Tibial nerve (tissue), 4 donors: ENCODE measurements around the gene FASTKD1. TPM values are rescaled to one million over a fixed set of nuclear protein-coding genes. Genes with fewer than 3 reads are reported as not detected.
"Not testable (repeated sequence)": the region's sequence is repeated elsewhere in the genome, so short reads cannot be mapped to it uniquely, and the experiment has no call there.

Source experiments
- DNase-seq, 2 donors: peaks; one replicate each; pipeline ENCODE4 v3.0.0-alpha.2; 2019; ENCODE audit warnings: low spot score in 2 of 2
- H3K27ac ChIP-seq, 4 donors: fragments of 200-600 bp; sonication (generic) in 3 of 4; one replicate each; pipeline ENCODE4 v1.5.1; 2017 to 2019; ENCODE audit warnings: mild to moderate bottlenecking in 1 of 4
- H3K27me3 ChIP-seq, 2 donors: fragments of 200-600 bp; sonication (generic) in 1 of 2; one replicate each; pipeline versions ENCODE4 v1.5.1 to v1.6.0; 2017 to 2019
- H3K36me3 ChIP-seq, 3 donors: fragments of 200-600 bp; sonication (generic); one replicate each; pipeline ENCODE4 v1.5.1; 2018 to 2019
- H3K4me1 ChIP-seq, 4 donors: fragments of 200-600 bp; sonication (generic) in 3 of 4; one replicate each; pipeline ENCODE4 v1.5.1; 2017 to 2019
- H3K4me3 ChIP-seq, 4 donors: fragments of 200-600 bp; sonication (generic) in 3 of 4; one replicate each; pipeline ENCODE4 v1.5.1; 2017 to 2019; ENCODE audit warnings: mild to moderate bottlenecking in 1 of 4, moderate library complexity in 1 of 4
- H3K9me3 ChIP-seq, 4 donors: fragments of 200-600 bp; sonication (generic) in 3 of 4; one replicate each; pipeline ENCODE4 v1.5.1; 2017 to 2019
- EP300 ChIP-seq, 2 donors: sonication (generic); formaldehyde crosslinking; IDR thresholded peaks; one replicate each; pipeline ENCODE4 v1.6.1; 2017; ENCODE audit warnings: antibody characterized with exemption in 2 of 2, mild to moderate bottlenecking in 1 of 2
- POLR2A ChIP-seq, 2 donors: fragments of 450-650 bp; IDR thresholded peaks; one replicate each; pipeline ENCODE4 v1.6.1; 2017; ENCODE audit warnings: antibody characterized with exemption in 2 of 2, mild to moderate bottlenecking in 2 of 2, moderate library complexity in 2 of 2
- WGBS, 2 donors: methylation state at CpG; one replicate each; pipeline ENCODE4 v1.1.5; 2018; 5-methylcytosine and 5-hydroxymethylcytosine counted together
- total RNA-seq, 4 donors: library from RNA; depleted of rRNA; stranded (reverse); fragments of >200 nt; gene quantifications; one replicate each; pipeline ENCODE4 v1.1.0, GENCODE V29; 2016
- TF ChIP-seq, protein P1 (sequence below), 5 experiments: fragments of 200-600 bp in 3 of 5; fragments of 450-650 bp in 2 of 5; sonication (generic) in 3 of 5; IDR thresholded peaks; one replicate each; pipeline ENCODE4 v1.5.1; 2016 to 2019; ENCODE audit warnings: antibody characterized with exemption in 5 of 5, mild to moderate bottlenecking in 3 of 5, moderate library complexity in 2 of 5

The FASTKD1 gene
- total RNA-seq, 4 donors from 2014 or later: 6.7 to 12.6 (median 9.3) TPM

DNA sequence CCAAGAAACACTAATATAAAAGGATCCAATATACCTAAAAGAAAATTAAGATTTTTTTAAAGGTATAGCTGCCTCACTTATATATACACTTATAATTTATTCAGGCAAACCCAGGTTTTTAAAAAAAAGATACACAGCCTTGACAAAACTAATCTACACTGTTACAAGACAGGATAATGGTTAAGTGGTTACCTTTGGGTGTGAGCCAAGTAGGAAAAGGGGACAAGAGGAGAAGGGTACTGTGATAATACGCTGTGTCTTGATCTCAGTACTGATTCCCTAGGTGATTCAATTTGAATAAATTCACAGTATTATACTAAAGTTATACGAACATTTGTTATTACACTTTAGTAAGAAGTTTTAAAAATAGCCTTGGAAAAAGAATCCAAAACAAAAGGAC lies 33.5 kb downstream of the FASTKD1 start:
- H3K27ac ChIP-seq: no peak overlapping the region
- H3K4me3 ChIP-seq: no peak overlapping the region
- no peaks in the 10 kb centered on the region for H3K9me3 ChIP-seq
- H3K36me3 ChIP-seq: peaks cover 0 to 29% (median 0%) of the 10 kb centered on the region in 3 donors
- H3K4me1 ChIP-seq: no peaks in the 10 kb centered on the region
- DNase-seq: no peak
- H3K27me3 ChIP-seq: no peaks in the 10 kb centered on the region
- 75 to 84% methylated on average over 2 of the region's 2 CpGs for WGBS, 2 donors
- TF ChIP-seq POLR2A (IDR thresholded peaks at IDR 0.05) (no peak), EP300 (IDR thresholded peaks at IDR 0.05) (no peak)
- TF ChIP-seq, protein P1, sequence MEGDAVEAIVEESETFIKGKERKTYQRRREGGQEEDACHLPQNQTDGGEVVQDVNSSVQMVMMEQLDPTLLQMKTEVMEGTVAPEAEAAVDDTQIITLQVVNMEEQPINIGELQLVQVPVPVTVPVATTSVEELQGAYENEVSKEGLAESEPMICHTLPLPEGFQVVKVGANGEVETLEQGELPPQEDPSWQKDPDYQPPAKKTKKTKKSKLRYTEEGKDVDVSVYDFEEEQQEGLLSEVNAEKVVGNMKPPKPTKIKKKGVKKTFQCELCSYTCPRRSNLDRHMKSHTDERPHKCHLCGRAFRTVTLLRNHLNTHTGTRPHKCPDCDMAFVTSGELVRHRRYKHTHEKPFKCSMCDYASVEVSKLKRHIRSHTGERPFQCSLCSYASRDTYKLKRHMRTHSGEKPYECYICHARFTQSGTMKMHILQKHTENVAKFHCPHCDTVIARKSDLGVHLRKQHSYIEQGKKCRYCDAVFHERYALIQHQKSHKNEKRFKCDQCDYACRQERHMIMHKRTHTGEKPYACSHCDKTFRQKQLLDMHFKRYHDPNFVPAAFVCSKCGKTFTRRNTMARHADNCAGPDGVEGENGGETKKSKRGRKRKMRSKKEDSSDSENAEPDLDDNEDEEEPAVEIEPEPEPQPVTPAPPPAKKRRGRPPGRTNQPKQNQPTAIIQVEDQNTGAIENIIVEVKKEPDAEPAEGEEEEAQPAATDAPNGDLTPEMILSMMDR (IDR thresholded peaks at IDR 0.05): no peak

DNA sequence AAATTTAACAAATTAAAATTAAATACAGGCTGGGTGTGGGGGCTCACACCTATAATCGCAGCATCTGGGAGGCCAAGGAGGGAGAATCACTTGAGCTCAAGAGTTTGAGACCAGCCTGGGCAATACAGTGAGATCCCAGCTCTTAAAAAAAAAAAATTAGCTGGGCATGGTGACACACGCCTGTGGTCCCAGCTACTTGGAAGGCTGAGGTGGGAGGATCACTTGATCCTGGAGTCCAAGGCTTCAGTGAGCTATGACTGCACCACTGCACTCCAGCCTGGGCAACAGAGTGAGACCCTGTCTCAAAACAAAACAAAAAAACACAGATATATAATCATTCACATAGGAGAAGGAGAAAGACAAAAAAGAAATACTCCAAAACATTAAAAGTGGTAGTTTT lies 34.2 kb downstream of the FASTKD1 start:
- 85 to 92% methylated on average over 2 of the region's 2 CpGs for WGBS, 2 donors
- not testable (repeated sequence) for H3K27ac ChIP-seq, H3K4me1 ChIP-seq, H3K4me3 ChIP-seq, H3K9me3 ChIP-seq, DNase-seq, H3K27me3 ChIP-seq
- peaks cover 0 to 31% (median 0%) of the 10 kb centered on the region in 3 donors for H3K36me3 ChIP-seq

DNA sequence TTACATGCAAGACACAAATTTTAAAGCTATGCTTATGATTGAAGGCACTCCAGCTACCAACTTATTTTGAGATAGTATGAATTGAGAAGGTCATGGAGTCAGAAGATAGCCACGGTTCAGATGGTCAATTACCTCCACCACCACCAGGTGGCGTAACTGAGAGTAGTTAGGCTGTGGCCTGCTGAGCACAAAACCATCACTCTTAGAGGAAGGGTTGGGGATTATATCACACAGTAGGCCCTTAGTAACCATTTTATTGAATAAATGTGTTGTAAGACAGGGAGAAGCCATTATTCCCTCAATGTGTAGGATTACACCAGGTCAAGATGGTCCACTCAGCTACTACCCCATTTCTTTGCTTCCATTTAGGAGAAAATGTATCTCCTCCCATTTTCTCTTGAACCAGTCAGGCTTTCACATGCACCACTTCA lies 45.4 kb downstream of the FASTKD1 start:
- peak; percentile 56 to 81 for DNase-seq

DNA sequence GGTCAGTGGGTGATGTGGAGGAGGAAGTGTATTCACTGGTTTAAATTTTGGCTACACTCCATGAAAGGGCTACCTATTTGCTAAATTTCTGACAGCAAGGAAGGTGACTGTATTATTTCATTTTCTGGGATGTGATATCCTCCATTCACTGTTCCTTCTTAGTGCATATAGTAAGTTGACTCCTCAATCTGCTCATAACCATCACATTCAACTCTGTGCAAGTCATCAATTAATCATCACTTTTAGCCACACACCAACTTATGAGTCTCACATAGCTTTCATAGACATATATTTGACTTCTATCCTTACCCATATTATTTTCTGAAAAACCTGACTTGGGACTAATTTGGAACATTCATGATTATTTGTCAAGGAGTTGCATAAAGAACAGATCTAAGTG lies 47.2 kb downstream of the FASTKD1 start:
- Histone ChIP-seq H3K27me3 (no peaks in the 10 kb centered on the region), H3K4me3 (no peak overlapping the region), H3K9me3 (no peaks in the 10 kb centered on the region), H3K27ac (no peak overlapping the region), H3K36me3 (peaks cover 0 to 40% (median 0%) of the 10 kb centered on the region in 3 donors), H3K4me1 (no peaks in the 10 kb centered on the region)
- DNase-seq: no peak
- TF ChIP-seq, protein P1 (IDR thresholded peaks at IDR 0.05): no peak
- no peak for TF ChIP-seq EP300 (IDR thresholded peaks at IDR 0.05)
- TF ChIP-seq POLR2A (IDR thresholded peaks at IDR 0.05): no peak

More for the DNA sequence above, 45.4 kb downstream of the FASTKD1 start:
- WGBS, 2 donors: 5 to 17% methylated on average over 2 of the region's 2 CpGs
- H3K36me3 ChIP-seq: peaks cover 0 to 38% (median 0%) of the 10 kb centered on the region in 3 donors
- TF ChIP-seq POLR2A (IDR thresholded peaks at IDR 0.05): no peak
- TF ChIP-seq, protein P1 (IDR thresholded peaks at IDR 0.05): peak; percentile 58 to 83 (median 72)
- no peaks in the 10 kb centered on the region for H3K9me3 ChIP-seq
- no peaks in the 10 kb centered on the region for H3K27me3 ChIP-seq
- H3K4me3 ChIP-seq: no peak overlapping the region
- H3K4me1 ChIP-seq: no peaks in the 10 kb centered on the region
- H3K27ac ChIP-seq: no peak overlapping the region

DNA sequence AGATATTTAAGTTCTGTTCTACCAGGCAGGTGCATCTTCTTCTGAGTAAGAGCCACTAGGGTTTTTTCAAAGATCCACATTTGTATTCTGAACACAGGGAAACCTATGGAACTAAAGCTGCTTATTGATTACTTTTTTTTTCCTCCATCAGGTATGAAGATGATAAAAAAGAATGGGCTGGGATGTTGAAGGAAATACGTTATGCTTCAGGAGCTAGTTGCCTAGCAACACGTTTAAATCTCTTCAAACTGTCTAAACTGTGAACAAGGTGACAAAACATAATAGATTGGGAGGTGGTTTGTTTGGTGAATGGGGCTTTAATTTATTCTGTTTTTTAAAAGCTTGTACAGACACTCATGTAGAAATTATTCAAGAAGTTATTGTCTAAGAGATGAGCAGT lies 48.2 kb downstream of the FASTKD1 start:
- Histone ChIP-seq H3K9me3 (no peaks in the 10 kb centered on the region), H3K4me1 (no peaks in the 10 kb centered on the region), H3K4me3 (no peak overlapping the region), H3K27me3 (no peaks in the 10 kb centered on the region), H3K27ac (no peak overlapping the region), H3K36me3 (peaks cover 0 to 44% (median 0%) of the 10 kb centered on the region in 3 donors)
- 71 to 81% methylated on average over 2 of the region's 2 CpGs for WGBS, 2 donors
- TF ChIP-seq EP300 (IDR thresholded peaks at IDR 0.05) (no peak), POLR2A (IDR thresholded peaks at IDR 0.05) (no peak)
- TF ChIP-seq, protein P1 (IDR thresholded peaks at IDR 0.05): no peak
- no peak for DNase-seq

DNA sequence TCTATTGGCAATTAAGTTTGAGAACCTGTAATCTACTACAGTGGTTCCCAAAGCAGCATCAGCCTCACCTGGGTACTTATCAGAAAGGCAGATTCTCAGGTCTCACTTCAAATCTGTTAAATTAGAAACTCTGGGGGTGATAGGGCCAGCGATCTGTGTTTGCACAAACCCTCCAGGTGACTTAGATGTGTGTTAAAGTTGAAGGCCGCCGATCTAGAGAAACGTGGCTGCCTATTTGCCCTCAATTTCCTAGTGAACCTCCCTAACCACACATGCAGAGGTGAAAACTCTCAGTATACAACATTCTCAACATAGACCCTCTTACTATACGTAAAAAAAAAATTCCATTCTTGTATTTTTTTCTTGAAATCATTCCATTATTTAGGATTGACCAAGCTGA lies 50.0 kb downstream of the FASTKD1 start:
- Histone ChIP-seq H3K9me3 (no peaks in the 10 kb centered on the region), H3K36me3 (peaks cover 0 to 33% (median 0%) of the 10 kb centered on the region in 3 donors), H3K4me1 (no peaks in the 10 kb centered on the region), H3K27ac (no peak overlapping the region), H3K27me3 (no peaks in the 10 kb centered on the region), H3K4me3 (no peak overlapping the region)
- TF ChIP-seq POLR2A (IDR thresholded peaks at IDR 0.05): no peak
- TF ChIP-seq, protein P1 (IDR thresholded peaks at IDR 0.05): no peak
- TF ChIP-seq EP300 (IDR thresholded peaks at IDR 0.05): no peak
- WGBS, 2 donors: 71 to 94% methylated on average over 5 of the region's 5 CpGs
- no peak for DNase-seq
